Mesenchymal stem cell (in vitro differentiated cells and primary cell): ENCODE measurements around the gene PPM1N.
A peak's percentile ranks its signal among the peaks of the same experiment; 100 is the strongest.

ENCODE experiments used
- DNase-seq: peaks from one replicate; pipeline ENCODE4 v3.0.0-alpha.2; 2013
- H2AFZ ChIP-seq: one replicate; pipeline ENCODE4 v1.6.1; 2013; ENCODE audit warnings: low read depth, mild to moderate bottlenecking, control low read depth, inconsistent platforms, low read length, moderate library complexity
- H2AK5ac ChIP-seq: 2 replicates; pipeline ENCODE4 v1.6.1; 2013; ENCODE audit warnings: low read length, moderate library complexity, mild to moderate bottlenecking, inconsistent platforms; ENCODE audit not compliant: severe bottlenecking
- H2BK120ac ChIP-seq: one replicate; pipeline ENCODE4 v1.6.1; 2013; ENCODE audit warnings: low read depth, mild to moderate bottlenecking, inconsistent platforms, low read length, moderate library complexity
- H2BK12ac ChIP-seq, 2 experiments: one replicate each; pipeline ENCODE4 v1.6.1; 2013; ENCODE audit warnings: inconsistent platforms in 2 of 2, low read length in 2 of 2, mild to moderate bottlenecking in 2 of 2, moderate library complexity in 2 of 2, control low read depth in 1 of 2
- H2BK15ac ChIP-seq: one replicate; pipeline ENCODE4 v1.6.1; 2013; ENCODE audit warnings: mild to moderate bottlenecking, low read depth, inconsistent platforms; ENCODE audit not compliant: poor library complexity, severe bottlenecking
- H2BK5ac ChIP-seq: 2 replicates; pipeline ENCODE4 v1.6.1; 2013; ENCODE audit warnings: low read depth, mild to moderate bottlenecking, low read length, control low read depth, inconsistent platforms; ENCODE audit not compliant: poor library complexity, severe bottlenecking
- H3K14ac ChIP-seq, 2 experiments: one replicate each; pipeline ENCODE4 v1.6.1; 2013; ENCODE audit warnings: inconsistent platforms in 2 of 2, low read length in 2 of 2, control low read depth in 1 of 2, mild to moderate bottlenecking in 1 of 2, moderate library complexity in 1 of 2
- H3K18ac ChIP-seq, 2 experiments: one replicate each; pipeline ENCODE4 v1.6.1; 2013; ENCODE audit warnings: inconsistent platforms in 2 of 2, low read length in 2 of 2, control low read depth in 1 of 2, low read depth in 1 of 2, mild to moderate bottlenecking in 1 of 2
- H3K23ac ChIP-seq, 2 experiments: one replicate each; pipeline ENCODE4 v1.6.1; 2013; ENCODE audit warnings: inconsistent platforms in 2 of 2, low read length in 2 of 2, mild to moderate bottlenecking in 2 of 2, moderate library complexity in 2 of 2, control low read depth in 1 of 2
- H3K27ac ChIP-seq: 2 replicates; pipeline ENCODE4 v1.5.1; 2013; ENCODE audit warnings: mild to moderate bottlenecking, moderate library complexity, low read length, control low read depth, inconsistent platforms; ENCODE audit not compliant: poor library complexity, severe bottlenecking
- H3K27me3 ChIP-seq, 2 experiments: 2 replicates each; pipeline versions ENCODE4 v1.6.1 to v1.7.0; 2013; ENCODE audit warnings: low read length in 2 of 2, mild to moderate bottlenecking in 2 of 2, moderate library complexity in 2 of 2, control low read depth in 1 of 2, inconsistent platforms in 1 of 2; ENCODE audit not compliant: control insufficient read depth in 1 of 2, insufficient read depth in 1 of 2
- H3K36me3 ChIP-seq, 2 experiments: 2 replicates each; pipeline versions ENCODE4 v1.6.1 to v1.7.0; 2013; ENCODE audit warnings: low read length in 2 of 2, control low read depth in 1 of 2, inconsistent platforms in 1 of 2, low read depth in 1 of 2, mild to moderate bottlenecking in 1 of 2; ENCODE audit not compliant: insufficient read depth in 2 of 2, control insufficient read depth in 1 of 2
- H3K4ac ChIP-seq, 2 experiments: one replicate each; pipeline ENCODE4 v1.6.1; 2013; ENCODE audit warnings: inconsistent platforms in 2 of 2, low read length in 2 of 2, mild to moderate bottlenecking in 2 of 2, moderate library complexity in 2 of 2, control low read depth in 1 of 2, low read depth in 1 of 2
- H3K4me1 ChIP-seq: 2 replicates; pipeline ENCODE4 v1.6.1; 2013; ENCODE audit warnings: low read depth, low read length, control low read depth; ENCODE audit not compliant: control insufficient read depth, insufficient read depth
- H3K4me2 ChIP-seq: 2 replicates; pipeline ENCODE4 v1.6.1; 2013; ENCODE audit warnings: low read length, mild to moderate bottlenecking, inconsistent platforms; ENCODE audit not compliant: poor library complexity, severe bottlenecking
- H3K4me3 ChIP-seq, 2 experiments: 2 replicates each; pipeline versions ENCODE4 v1.5.1 to v1.7.0; 2013; ENCODE audit warnings: low read length in 2 of 2, mild to moderate bottlenecking in 2 of 2, control low read depth in 1 of 2, low read depth in 1 of 2; ENCODE audit not compliant: insufficient read depth in 1 of 2
- H3K79me1 ChIP-seq: replicated peaks from 2 replicates; pipeline ENCODE4 v1.6.1; 2013; ENCODE audit warnings: mild to moderate bottlenecking, control low read depth, low read length, inconsistent platforms; ENCODE audit not compliant: poor library complexity, severe bottlenecking
- H3K9ac ChIP-seq: 2 replicates; pipeline ENCODE4 v1.7.0; 2013; ENCODE audit warnings: mild to moderate bottlenecking, low read length, moderate library complexity
- H3K9me3 ChIP-seq: 2 replicates; pipeline ENCODE4 v1.7.0; 2013; ENCODE audit warnings: mild to moderate bottlenecking, low read length; ENCODE audit not compliant: control insufficient read depth
- H4K8ac ChIP-seq: one replicate; pipeline ENCODE4 v1.6.1; 2013; ENCODE audit warnings: inconsistent platforms, mild to moderate bottlenecking, low read length, moderate library complexity
- H4K91ac ChIP-seq: one replicate; pipeline ENCODE4 v1.6.1; 2013; ENCODE audit warnings: mild to moderate bottlenecking, low read length, inconsistent platforms
- WGBS: methylation state at CpG from one replicate; pipeline ENCODE4 v1.1.7; 2013; ENCODE audit warnings: mixed read lengths; 5-methylcytosine and 5-hydroxymethylcytosine counted together

The PPM1N gene

DNA sequence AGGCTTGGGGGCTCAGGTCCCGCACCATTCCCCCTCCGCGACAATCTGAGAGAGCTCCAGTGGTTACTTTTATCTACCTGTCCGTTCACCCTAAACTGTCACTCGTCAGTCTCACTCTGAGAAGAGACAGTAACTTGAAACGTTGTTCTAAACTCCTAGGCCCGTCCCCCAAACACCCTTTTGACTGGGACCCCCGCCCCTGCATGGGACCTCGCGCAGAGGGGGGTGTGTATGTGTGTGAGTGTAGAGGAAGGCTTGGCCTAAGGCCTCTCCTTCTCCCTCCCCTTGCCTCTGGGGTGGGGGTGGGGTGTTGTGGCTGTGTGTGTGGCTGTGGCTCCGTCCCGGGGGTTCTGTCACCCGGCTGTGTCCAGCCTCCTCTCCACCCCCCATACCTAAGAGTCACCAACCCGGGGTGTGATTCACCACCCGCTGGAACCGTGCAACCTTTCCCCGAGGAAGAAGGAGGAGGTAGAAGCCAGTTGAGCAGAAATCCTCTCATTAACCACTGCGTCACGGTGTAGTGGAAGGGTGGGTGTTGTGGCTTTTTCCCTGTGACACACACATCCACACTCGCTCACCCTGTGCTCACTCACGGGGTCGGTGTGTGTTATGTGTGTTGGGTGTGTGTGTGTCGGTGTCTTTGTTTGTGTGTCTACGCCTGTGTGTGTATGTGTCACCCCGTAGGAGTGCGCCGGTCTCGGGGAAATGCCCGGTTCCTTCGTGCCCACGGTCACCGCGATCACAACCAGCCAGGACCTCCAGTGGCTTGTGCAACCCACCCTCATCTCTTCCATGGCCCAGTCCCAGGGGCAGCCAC, 28.1 kb upstream of the PPM1N start:
- peak overlapping the region; percentile 65 to 99 for H3K4me3 ChIP-seq
- peak overlapping the region; percentile 40 for H4K8ac ChIP-seq
- peaks cover 2 to 11% of the 10 kb centered on the region in 2 experiments for H3K36me3 ChIP-seq
- peak overlapping the region; percentile 58 for H2AFZ ChIP-seq
- 77% methylated on average over 16 of the region's 33 CpGs for WGBS
- H2AK5ac ChIP-seq: no peak overlapping the region
- H3K79me1 ChIP-seq: no peaks in the 10 kb centered on the region
- no peak overlapping the region for H2BK120ac ChIP-seq
- H3K27ac ChIP-seq: no peak overlapping the region
- H3K4ac ChIP-seq: peak overlapping the region in 1 of 2 experiments; percentile 36
- H3K27me3 ChIP-seq: peaks cover 0 to 27% of the 10 kb centered on the region in 2 experiments
- peak overlapping the region; percentile 99 for H3K9ac ChIP-seq
- DNase-seq: peak; percentile 83
- H3K23ac ChIP-seq: no peak overlapping the region
- H2BK5ac ChIP-seq: no peak overlapping the region
- H3K14ac ChIP-seq: peak overlapping the region in 1 of 2 experiments; percentile 38
- no peaks in the 10 kb centered on the region for H3K9me3 ChIP-seq
- peak overlapping the region in 1 of 2 experiments; percentile 0 for H2BK12ac ChIP-seq
- peaks cover 28% of the 10 kb centered on the region for H3K4me1 ChIP-seq
- H3K18ac ChIP-seq: peak overlapping the region in 1 of 2 experiments; percentile 30
- H2BK15ac ChIP-seq: no peak overlapping the region
- H3K4me2 ChIP-seq: peak overlapping the region; percentile 98
- peak overlapping the region; percentile 14 for H4K91ac ChIP-seq

DNA sequence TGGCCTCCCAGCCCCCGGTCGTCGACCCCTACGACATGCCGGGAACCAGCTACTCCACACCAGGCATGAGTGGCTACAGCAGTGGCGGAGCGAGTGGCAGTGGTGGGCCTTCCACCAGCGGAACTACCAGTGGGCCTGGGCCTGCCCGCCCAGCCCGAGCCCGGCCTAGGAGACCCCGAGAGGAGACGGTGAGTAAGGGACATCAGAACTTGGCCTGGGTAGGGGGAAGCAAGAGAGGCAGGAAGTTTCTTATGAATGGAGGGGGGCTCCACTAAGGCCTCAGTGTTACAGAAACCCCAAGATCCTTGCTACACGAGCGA, 27.5 kb upstream of the PPM1N start:
- WGBS: 93% methylated on average over 13 of the region's 15 CpGs
- no peak overlapping the region for H2BK5ac ChIP-seq
- no peak for DNase-seq
- H3K79me1 ChIP-seq: no peaks in the 10 kb centered on the region
- no peak overlapping the region for H2AFZ ChIP-seq
- no peak overlapping the region for H3K27ac ChIP-seq
- no peak overlapping the region for H2BK15ac ChIP-seq
- no peak overlapping the region for H3K4me2 ChIP-seq
- no peak overlapping the region for H4K91ac ChIP-seq
- peak overlapping the region in 1 of 2 experiments; percentile 36 for H3K4ac ChIP-seq
- peak overlapping the region in 1 of 2 experiments; percentile 0 for H2BK12ac ChIP-seq
- peak overlapping the region in 1 of 2 experiments; percentile 7 for H3K4me3 ChIP-seq
- peaks cover 28% of the 10 kb centered on the region for H3K4me1 ChIP-seq
- no peak overlapping the region for H3K23ac ChIP-seq
- no peak overlapping the region for H2BK120ac ChIP-seq
- peak overlapping the region; percentile 99 for H3K9ac ChIP-seq
- H3K27me3 ChIP-seq: peaks cover 0 to 22% of the 10 kb centered on the region in 2 experiments
- no peak overlapping the region for H3K18ac ChIP-seq
- peaks cover 2 to 11% of the 10 kb centered on the region in 2 experiments for H3K36me3 ChIP-seq
- H2AK5ac ChIP-seq: no peak overlapping the region
- H4K8ac ChIP-seq: no peak overlapping the region
- no peaks in the 10 kb centered on the region for H3K9me3 ChIP-seq
- no peak overlapping the region for H3K14ac ChIP-seq

DNA sequence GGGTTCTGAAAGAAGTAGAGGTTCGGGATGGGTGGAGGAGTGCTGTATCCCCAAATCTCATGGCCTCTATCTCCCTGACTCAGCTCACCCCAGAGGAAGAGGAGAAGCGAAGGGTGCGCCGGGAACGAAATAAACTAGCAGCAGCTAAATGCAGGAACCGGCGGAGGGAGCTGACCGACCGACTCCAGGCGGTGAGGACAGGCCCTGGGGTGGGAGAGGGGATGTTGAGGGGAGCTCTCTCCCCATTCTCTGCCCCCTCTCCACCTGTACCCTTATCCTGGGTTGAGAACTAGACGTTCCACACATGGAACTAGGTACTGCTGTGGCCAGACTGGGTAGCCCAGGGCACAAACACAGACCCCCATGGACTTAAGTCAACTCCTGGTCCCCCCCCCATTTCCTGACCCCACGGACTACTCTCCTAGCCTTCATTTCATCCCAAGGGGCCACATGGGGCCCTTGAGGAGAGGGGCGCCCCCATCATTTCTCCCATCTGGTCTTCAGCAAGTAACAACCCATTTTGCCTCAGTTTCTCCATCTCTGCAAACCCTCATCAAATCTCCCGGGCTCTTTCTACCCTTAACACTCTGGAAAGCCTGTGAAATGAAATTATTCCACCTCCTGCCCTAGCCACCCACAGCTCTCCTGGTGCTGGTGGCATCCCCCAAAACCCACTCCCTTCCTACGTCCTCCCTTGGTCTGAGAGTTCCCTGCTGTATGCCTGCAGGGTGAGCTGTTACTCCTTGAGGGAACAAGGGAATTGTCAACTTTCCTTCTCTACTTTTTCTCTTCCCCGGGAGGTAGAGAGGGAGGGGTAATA, 26.9 kb upstream of the PPM1N start:
- no peak overlapping the region for H4K8ac ChIP-seq
- no peak overlapping the region for H3K27ac ChIP-seq
- no peak overlapping the region for H3K14ac ChIP-seq
- no peak overlapping the region for H3K4ac ChIP-seq
- H3K4me3 ChIP-seq: no peak overlapping the region
- peak overlapping the region; percentile 99 for H3K9ac ChIP-seq
- WGBS: 82% methylated on average over 9 of the region's 16 CpGs
- no peak overlapping the region for H2BK12ac ChIP-seq
- no peak overlapping the region for H3K18ac ChIP-seq
- peaks cover 0 to 19% of the 10 kb centered on the region in 2 experiments for H3K27me3 ChIP-seq
- H4K91ac ChIP-seq: no peak overlapping the region
- peaks cover 2 to 11% of the 10 kb centered on the region in 2 experiments for H3K36me3 ChIP-seq
- H2BK120ac ChIP-seq: no peak overlapping the region
- H3K23ac ChIP-seq: no peak overlapping the region
- H2AK5ac ChIP-seq: no peak overlapping the region
- H2BK15ac ChIP-seq: peak overlapping the region; percentile 60
- H3K4me1 ChIP-seq: peaks cover 28% of the 10 kb centered on the region
- no peaks in the 10 kb centered on the region for H3K79me1 ChIP-seq
- no peaks in the 10 kb centered on the region for H3K9me3 ChIP-seq
- H3K4me2 ChIP-seq: no peak overlapping the region
- no peak overlapping the region for H2BK5ac ChIP-seq
- DNase-seq: peak; percentile 80
- H2AFZ ChIP-seq: no peak overlapping the region
